GM19099 (cell line): ENCODE measurements around the gene SPSB3.

Experiments
- POLR2A ChIP-seq: IDR thresholded peaks from 3 replicates; pipeline ENCODE4 v1.6.1; 2011; ENCODE audit warnings: low read depth; ENCODE audit not compliant: insufficient read length; ENCODE audit errors: extremely low read depth

The SPSB3 gene

GRCh38 chr16:1820096-1820945 is 38.0 kb upstream of the SPSB3 start:
- no peak for TF ChIP-seq POLR2A

- TF ChIP-seq POLR2A: no peak
Observed at GRCh38 chr16:1819611-1820010, 37.2 kb upstream of the SPSB3 start.

- no peak for TF ChIP-seq POLR2A
Observed at GRCh38 chr16:1818873-1819525, 36.6 kb upstream of the SPSB3 start.

- TF ChIP-seq POLR2A: no peak
Observed at GRCh38 chr16:1818204-1818872, 36.0 kb upstream of the SPSB3 start.

- TF ChIP-seq POLR2A: no peak
Observed at GRCh38 chr16:1817716-1818115, 35.3 kb upstream of the SPSB3 start.

GRCh38 chr16:1817276-1817589 is 34.9 kb upstream of the SPSB3 start:
- no peak for TF ChIP-seq POLR2A

- TF ChIP-seq POLR2A: no peak
Observed at GRCh38 chr16:1816396-1817275, 34.3 kb upstream of the SPSB3 start.

- no peak for TF ChIP-seq POLR2A
Observed at GRCh38 chr16:1815461-1815860, 33.1 kb upstream of the SPSB3 start.

GRCh38 chr16:1812732-1813163 is 30.4 kb upstream of the SPSB3 start:
- no peak for TF ChIP-seq POLR2A

GRCh38 chr16:1810536-1810935 is 28.2 kb upstream of the SPSB3 start:
- no peak for TF ChIP-seq POLR2A

GRCh38 chr16:1810106-1810505 is 27.7 kb upstream of the SPSB3 start:
- TF ChIP-seq POLR2A: no peak

- TF ChIP-seq POLR2A: no peak
Observed at GRCh38 chr16:1809281-1809801, 27.0 kb upstream of the SPSB3 start.

GRCh38 chr16:1808691-1809090 is 26.3 kb upstream of the SPSB3 start:
- TF ChIP-seq POLR2A: no peak

- TF ChIP-seq POLR2A: no peak
Observed at GRCh38 chr16:1807626-1808025, 25.3 kb upstream of the SPSB3 start.

GRCh38 chr16:1800701-1801100 is 18.3 kb upstream of the SPSB3 start:
- TF ChIP-seq POLR2A: no peak

- TF ChIP-seq POLR2A: no peak
Observed at GRCh38 chr16:1794908-1795666, 12.7 kb upstream of the SPSB3 start.
